GM12891 (cell line): ENCODE data around the gene NIPSNAP3A.
"Not testable (repeated sequence)": the region's sequence is repeated elsewhere in the genome, so short reads cannot be mapped to it uniquely, and the experiment has no call there.

ENCODE experiments used
- DNase-seq: peaks from one replicate; pipeline ENCODE4 v3.0.0; 2011; ENCODE audit warnings: low spot score; ENCODE audit not compliant: insufficient read length
- FAIRE-seq: peaks from 2 replicates; lab custom pipeline; 2011; peaks lifted over from hg19 to GRCh38; lab: Jason Lieb, UNC
- PAX5 ChIP-seq: IDR thresholded peaks from 2 replicates; pipeline ENCODE4 v1.6.1; 2011; ENCODE audit warnings: low read length, moderate library complexity, mild to moderate bottlenecking; ENCODE audit not compliant: insufficient read depth, severe bottlenecking
- POLR2A ChIP-seq: IDR thresholded peaks from 2 replicates; pipeline ENCODE4 v1.6.1; 2011; ENCODE audit warnings: low read depth, low read length, control low read depth
- POLR2AphosphoS5 ChIP-seq: IDR thresholded peaks from 2 replicates; pipeline ENCODE4 v1.6.1; 2011; ENCODE audit warnings: low read depth, low read length, control low read depth
- POU2F2 ChIP-seq: IDR thresholded peaks from 2 replicates; pipeline ENCODE4 v1.6.1; 2011; ENCODE audit warnings: low read depth, mild to moderate bottlenecking, control low read depth, low read length, moderate library complexity
- SPI1 ChIP-seq: IDR thresholded peaks from 2 replicates; pipeline ENCODE4 v1.6.1; 2011; ENCODE audit warnings: low read depth, low read length, control low read depth
- TAF1 ChIP-seq: IDR thresholded peaks from 2 replicates; pipeline ENCODE4 v1.6.1; 2011; ENCODE audit warnings: low read depth, low read length, control low read depth

The NIPSNAP3A gene

DNA sequence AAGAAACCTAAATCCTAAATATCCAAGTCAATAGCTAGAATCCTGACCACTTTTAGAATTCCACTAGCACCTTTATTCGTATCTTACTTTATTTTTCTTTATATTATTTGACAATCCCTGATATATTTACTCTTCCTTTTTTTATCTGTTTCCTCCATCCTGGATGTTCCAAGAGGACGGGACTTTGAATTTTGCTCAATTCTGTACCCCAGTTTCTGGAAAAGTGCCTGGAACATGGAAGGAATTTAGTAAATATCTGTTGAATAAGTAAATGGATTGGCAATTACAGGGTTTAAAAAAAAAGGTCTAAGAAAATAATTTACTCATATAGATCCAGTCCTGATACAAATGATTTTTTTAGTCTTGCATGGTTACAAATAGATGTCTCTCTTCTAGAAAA lies 1.2 kb upstream of the NIPSNAP3A start:
- DNase-seq = no peak
- TF ChIP-seq POLR2AphosphoS5 (no peak), TAF1 (no peak), POU2F2 (no peak), SPI1 (no peak), PAX5 (no peak), POLR2A (no peak)
- no peak for FAIRE-seq

DNA sequence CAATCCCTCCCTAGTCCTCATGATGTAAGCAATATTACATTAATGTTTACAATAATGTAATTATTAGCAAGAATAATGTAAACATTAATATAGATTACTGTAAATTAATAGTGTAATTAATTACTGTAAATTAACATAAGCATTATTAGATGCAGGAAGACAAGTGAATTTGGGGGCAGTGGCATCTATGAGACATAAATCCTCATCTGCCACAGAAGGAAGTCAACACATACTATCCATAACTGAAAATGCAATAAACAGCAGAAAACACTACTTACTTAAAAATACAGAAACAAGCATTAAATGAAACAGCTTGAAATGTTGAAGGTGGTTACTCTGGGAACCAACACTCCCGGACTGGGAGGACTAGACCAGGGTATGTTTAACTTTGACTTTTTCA lies 685 bp upstream of the NIPSNAP3A start:
- no peak for FAIRE-seq
- no peak for DNase-seq
- TF ChIP-seq POLR2A (no peak), SPI1 (no peak), POLR2AphosphoS5 (no peak)

DNA sequence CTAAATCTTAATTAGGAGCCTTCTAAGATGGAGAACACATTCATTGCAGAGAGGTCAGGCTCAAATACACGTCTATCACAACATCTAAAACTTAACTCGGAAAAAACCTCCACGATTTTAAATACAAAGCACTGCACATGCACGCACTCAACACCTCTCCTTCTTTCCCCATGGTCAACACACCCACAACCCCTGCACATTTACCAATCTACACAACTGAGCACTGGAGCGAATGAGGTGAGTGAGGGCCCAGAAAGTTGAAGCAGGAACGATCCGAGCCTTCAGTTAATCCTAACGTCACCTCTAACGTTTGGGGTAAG lies 278 bp upstream of the NIPSNAP3A start:
- FAIRE-seq = peak; percentile 9
- TF ChIP-seq SPI1 (no peak), POLR2AphosphoS5 (no peak), POLR2A (no peak), TAF1 (no peak), POU2F2 (no peak), PAX5 (no peak)
- no peak for DNase-seq

DNA sequence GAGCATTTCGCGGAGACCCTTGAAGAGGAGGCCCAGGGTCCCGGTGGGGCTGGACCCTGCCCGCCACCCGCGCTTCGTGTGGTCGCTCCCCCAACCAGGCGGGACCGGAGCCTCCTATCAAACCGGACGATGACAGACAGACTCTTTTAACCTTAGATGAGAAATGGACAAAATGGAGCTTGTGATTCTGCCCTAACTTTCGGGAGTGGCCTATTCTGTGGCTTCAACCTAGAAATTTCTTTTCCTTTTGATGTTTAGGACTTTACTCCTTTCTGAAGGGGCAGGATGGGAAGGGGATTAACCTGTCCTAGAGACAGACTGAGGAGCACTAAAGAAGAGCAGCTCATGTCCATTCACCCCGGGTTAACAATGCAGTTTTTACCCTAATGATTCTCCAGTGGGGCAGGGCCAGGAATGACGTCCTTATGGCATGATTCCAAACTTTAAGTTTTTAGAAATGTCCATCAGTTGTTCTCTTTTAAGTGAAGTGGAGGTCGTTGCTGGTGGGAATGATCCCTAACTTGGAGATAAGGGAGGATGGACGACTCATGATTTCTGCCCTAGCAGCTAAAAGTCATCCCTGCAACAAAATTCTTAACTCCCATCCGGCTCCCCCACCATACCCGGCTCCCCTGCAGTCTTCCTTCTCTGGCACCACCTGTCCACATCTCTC lies 1.0 kb downstream of the NIPSNAP3A start:
- TF ChIP-seq TAF1 (no peak), POU2F2 (no peak), POLR2A (no peak), PAX5 (no peak), SPI1 (no peak), POLR2AphosphoS5 (no peak)
- no peak for FAIRE-seq

DNA sequence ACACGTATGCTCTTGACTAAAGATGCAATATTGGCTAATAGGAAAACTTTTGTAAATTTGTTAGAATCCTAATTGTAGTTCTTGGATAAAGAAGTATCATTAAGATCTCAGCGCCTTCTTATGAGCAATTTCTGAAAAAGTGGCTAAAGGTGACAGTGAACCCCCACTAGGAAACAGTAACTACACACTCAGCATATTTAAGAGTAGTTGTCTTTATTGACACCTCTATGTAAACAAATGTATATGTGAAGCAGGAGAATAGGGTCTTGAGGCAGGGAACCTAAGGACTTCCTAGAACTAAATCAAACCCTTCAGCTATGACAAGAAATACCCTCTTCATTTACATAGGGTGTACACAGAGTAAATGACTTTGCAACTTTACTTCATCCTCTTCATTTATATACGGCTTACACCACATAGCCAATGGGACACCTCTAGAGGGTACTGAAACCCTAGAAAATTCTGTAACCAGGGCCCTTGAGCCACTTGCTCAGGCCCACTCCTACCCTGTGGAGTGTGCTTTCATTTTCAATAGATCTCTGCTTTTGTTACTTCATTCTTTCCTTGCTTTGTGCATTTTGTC lies 2.8 kb downstream of the NIPSNAP3A start:
- FAIRE-seq (no peak), DNase-seq (no peak)
- TF ChIP-seq SPI1 = no peak

More for the DNA sequence above, 1.0 kb downstream of the NIPSNAP3A start:
- DNase-seq = no peak

DNA sequence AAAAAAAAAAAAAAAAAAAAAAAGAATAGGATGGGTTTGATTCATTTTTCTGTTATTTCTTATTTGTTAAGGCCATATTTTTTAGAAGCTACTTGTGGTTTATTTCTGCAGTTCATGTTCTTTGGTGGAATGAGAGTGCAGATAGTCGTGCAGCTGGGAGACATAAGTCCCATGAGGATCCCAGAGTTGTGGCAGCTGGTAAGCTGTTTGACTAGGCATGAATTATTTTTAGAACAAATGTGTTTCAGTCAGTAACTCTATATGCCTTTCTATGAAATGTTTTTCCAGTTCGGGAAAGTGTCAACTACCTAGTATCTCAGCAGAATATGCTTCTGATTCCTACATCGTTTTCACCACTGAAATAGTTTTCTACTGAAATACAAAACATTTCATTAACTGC lies 11.5 kb downstream of the NIPSNAP3A start:
- FAIRE-seq = peak; percentile 69
- TF ChIP-seq POLR2A = no peak
- no peak for TF ChIP-seq POLR2AphosphoS5
- no peak for TF ChIP-seq PAX5
- TF ChIP-seq POU2F2 = no peak
- no peak for DNase-seq

DNA sequence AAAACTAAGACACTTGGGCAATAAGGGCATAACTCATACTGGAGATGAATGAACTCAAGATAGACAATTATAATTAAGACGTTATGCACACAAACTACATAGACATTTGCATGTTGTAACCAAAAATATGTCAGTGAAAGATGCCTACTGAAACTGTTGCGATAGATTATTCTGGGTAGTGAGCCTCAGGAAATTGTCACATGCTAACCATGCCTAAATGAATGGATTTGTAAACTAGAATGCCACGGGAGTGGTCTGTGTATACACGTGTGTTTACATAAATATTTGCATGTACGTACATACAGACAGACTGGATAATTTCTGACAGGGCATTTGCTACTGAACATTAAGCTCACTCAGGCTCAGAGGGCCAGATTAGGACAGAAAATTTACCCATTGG lies 17.7 kb downstream of the NIPSNAP3A start:
- TF ChIP-seq POLR2A = no peak
- no peak for TF ChIP-seq SPI1
- no peak for TF ChIP-seq TAF1
- no peak for TF ChIP-seq POLR2AphosphoS5
- no peak for TF ChIP-seq POU2F2
- no peak for TF ChIP-seq PAX5
- FAIRE-seq (peak; percentile 72), DNase-seq (no peak)

DNA sequence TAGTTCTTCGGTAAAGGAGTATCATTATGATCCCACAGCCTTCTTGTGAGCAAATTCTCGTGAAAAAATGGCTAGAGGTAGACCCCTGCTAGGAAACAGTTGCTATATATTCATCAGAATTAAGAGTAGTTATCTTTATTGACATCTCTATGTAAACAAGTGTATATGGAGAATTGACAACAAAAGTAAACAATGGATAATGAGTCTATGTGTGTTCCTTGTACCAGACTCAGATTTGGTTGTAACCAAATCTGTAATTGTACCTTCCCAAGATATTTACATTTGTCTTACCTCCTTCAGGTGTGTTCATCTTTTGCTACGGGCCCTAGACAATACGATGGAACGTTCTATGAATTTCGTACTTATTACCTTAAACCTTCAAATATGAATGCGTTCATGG lies 18.5 kb downstream of the NIPSNAP3A start:
- TF ChIP-seq SPI1 (no peak), POLR2AphosphoS5 (no peak)
- FAIRE-seq (no peak), DNase-seq (no peak)

DNA sequence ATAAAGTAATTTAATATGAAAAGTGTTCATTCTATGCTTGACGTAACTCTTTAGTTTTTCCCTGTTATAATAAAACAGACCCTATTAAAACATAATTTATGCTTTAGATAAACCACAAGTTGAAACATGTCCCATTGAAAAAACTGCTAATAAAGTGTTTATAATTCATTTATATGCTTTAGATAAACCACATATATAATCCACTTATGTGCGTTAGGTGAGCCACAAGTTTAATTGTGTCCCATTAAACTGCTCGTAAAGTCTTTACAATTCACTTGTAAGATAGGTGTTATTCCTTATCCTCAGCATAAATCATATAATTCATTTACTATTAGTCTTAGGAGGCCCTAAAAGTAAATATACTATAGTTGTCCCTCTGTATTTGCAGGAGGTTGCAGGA lies 20.0 kb downstream of the NIPSNAP3A start:
- no peak for FAIRE-seq
- TF ChIP-seq POLR2A = no peak
- TF ChIP-seq POU2F2 = no peak
- TF ChIP-seq POLR2AphosphoS5 = no peak
- TF ChIP-seq TAF1 = no peak
- no peak for TF ChIP-seq SPI1
- TF ChIP-seq PAX5 = no peak
- DNase-seq = no peak

DNA sequence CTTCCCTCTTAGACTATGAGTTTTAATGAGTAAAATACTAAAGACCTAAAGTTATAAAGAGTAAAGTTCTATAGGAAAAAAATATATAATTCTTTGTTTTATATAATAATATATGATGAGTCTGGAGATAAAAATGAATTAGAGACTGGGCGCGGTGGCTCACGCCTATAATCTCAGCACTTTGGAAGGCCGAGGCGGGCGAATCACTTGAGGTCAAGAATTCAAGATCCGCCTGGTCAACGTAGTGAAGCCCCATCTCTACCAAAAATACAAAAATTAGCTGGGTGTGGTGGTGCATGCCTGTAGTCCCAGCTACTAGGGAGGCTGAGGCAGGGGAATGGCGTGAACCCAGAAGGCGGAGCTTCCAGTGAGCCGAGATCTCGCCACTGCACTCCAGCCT lies 21.5 kb downstream of the NIPSNAP3A start:
- not testable (repeated sequence) for FAIRE-seq, DNase-seq

DNA sequence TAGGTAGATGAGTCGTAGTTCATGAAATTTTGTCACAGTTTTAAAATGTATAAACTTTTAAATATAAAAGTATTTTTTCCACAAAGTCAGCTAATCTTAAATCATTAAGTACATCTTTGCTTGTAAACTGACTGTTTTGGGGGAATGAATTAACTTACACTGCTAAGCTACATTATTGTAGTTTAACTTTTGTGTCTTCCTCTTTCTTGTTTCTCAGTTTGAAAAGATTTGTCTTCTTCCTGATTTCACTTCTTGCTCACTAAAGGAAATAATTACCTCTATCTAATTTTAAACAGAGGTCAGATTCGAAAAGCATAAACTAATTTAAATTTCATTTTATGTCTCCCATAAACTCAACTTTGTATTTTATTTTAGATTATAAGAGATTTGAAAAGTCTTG lies 22.2 kb downstream of the NIPSNAP3A start:
- FAIRE-seq (no peak), DNase-seq (no peak)
- TF ChIP-seq SPI1 (peak; percentile 54; the same call in 1 of the 2 replicates), TAF1 (no peak)
